K562 (cell line): ENCODE measurements around the gene DND1. TPM values are rescaled to one million over a fixed set of nuclear protein-coding genes. Genes with fewer than 3 reads are reported as not detected.
A peak's percentile ranks its signal among the peaks of the same experiment; 100 is the strongest.

Experiments used
- CCAR2 ChIP-seq: fragments of 200-400 bp; formaldehyde crosslinking; IDR thresholded peaks from 2 replicates; pipeline ENCODE4 v1.6.1; 2017; ENCODE audit warnings: mild to moderate bottlenecking, low read depth, low read length
- DPF2 ChIP-seq: fragments of 450-650 bp; IDR thresholded peaks from 2 replicates; pipeline ENCODE4 v1.6.1; 2016
- E2F6 ChIP-seq, 2 experiments: IDR thresholded peaks; 2 replicates each; pipeline ENCODE4 v1.6.1; 2011; ENCODE audit warnings: borderline replicate concordance in 1 of 2, control low read depth in 1 of 2, low read depth in 1 of 2, low read length in 1 of 2, mild to moderate bottlenecking in 1 of 2, mixed read lengths in 1 of 2, moderate library complexity in 1 of 2; ENCODE audit not compliant: insufficient read depth in 1 of 2, insufficient read length in 1 of 2, poor library complexity in 1 of 2, severe bottlenecking in 1 of 2; ENCODE audit errors: extremely low read depth in 1 of 2
- FOXK2 ChIP-seq, 2 experiments: fragments of 450-650 bp; IDR thresholded peaks in 1 of 2; conservative IDR thresholded peaks in 1 of 2; 2 replicates each; pipeline ENCODE4 v1.6.1; 2016; ENCODE audit warnings: low read depth in 2 of 2, mild to moderate bottlenecking in 1 of 2
- HINFP ChIP-seq: fragments of 450-650 bp; conservative IDR thresholded peaks from 2 replicates; pipeline ENCODE4 v1.6.1; 2016; ENCODE audit warnings: missing genetic modification characterization, low read depth, mild to moderate bottlenecking, control low read depth, missing compliant biosample characterization
- KDM5B ChIP-seq: fragments of 200-600 bp; sonication (generic); IDR thresholded peaks from 2 replicates; pipeline ENCODE4 v1.6.1; 2012; ENCODE audit warnings: low read depth, mild to moderate bottlenecking, moderate library complexity, low read length, control low read depth, inconsistent platforms; ENCODE audit not compliant: insufficient replicate concordance
- KLF1 ChIP-seq: fragments of 450-650 bp; IDR thresholded peaks from 2 replicates; pipeline ENCODE4 v1.6.1; 2016; ENCODE audit warnings: missing genetic modification characterization, missing compliant biosample characterization
- RAD21 ChIP-seq, 2 experiments: fragments of 250-450 bp in 1 of 2; fragments of 450-650 bp in 1 of 2; sonication (Bioruptor Pico) in 1 of 2; formaldehyde crosslinking in 1 of 2; IDR thresholded peaks in 1 of 2; conservative IDR thresholded peaks in 1 of 2; 2 replicates each; pipeline versions ENCODE4 v1.4.0 to v1.8.0; 2020 to 2022; ENCODE audit warnings: mild to moderate bottlenecking in 2 of 2, moderate library complexity in 1 of 2
- RB1 ChIP-seq: fragments of 450-650 bp; IDR thresholded peaks from 2 replicates; pipeline ENCODE4 v1.6.1; 2017; ENCODE audit warnings: low read depth, mild to moderate bottlenecking
- SPI1 ChIP-seq: IDR thresholded peaks from 2 replicates; pipeline ENCODE4 v1.6.1; 2011; ENCODE audit warnings: low read depth, low read length, control low read depth, borderline replicate concordance
- TFAP4 ChIP-seq: sonication (generic); formaldehyde crosslinking; IDR thresholded peaks from 2 replicates; pipeline ENCODE4 v1.8.0; 2022; ENCODE audit warnings: missing genetic modification reagents, mild to moderate bottlenecking, moderate library complexity, borderline replicate concordance
- U2AF1 ChIP-seq: fragments of 200-400 bp; formaldehyde crosslinking; optimal IDR thresholded peaks from 2 replicates; pipeline ENCODE3; 2017; ENCODE audit warnings: mild to moderate bottlenecking, low read depth, low read length, moderate library complexity
- ZNF584 ChIP-seq: fragments of 200-800 bp; sonication (Bioruptor generic); IDR thresholded peaks from 2 replicates; pipeline ENCODE4 v1.6.1; 2016; ENCODE audit warnings: low read depth, mild to moderate bottlenecking, missing genetic modification characterization, missing compliant biosample characterization
- polyA plus RNA-seq, 8 experiments: library from polyadenylated mRNA; depleted of rRNA in 4 of 8; stranded (reverse) in 5 of 8; unstranded in 3 of 8; fragments of >200 nt; fragmentation: Nextera tagmentation in 2 of 8; fragmentation: Illumina TruSeq in 1 of 8; extraction: Ambion mirVana in 2 of 8; extraction: Trizol in 1 of 8; gene quantifications; 2 replicates each; pipeline versions ENCODE4 v1.2.1 to v1.2.3, GENCODE V29; 2011 to 2014; ENCODE audit warnings: inconsistent platforms in 1 of 8, missing spikeins in 1 of 8
- total RNA-seq, 7 experiments: library from RNA; depleted of rRNA in 6 of 7; stranded (reverse); fragments of >200 nt in 6 of 7; fragmentation: Illumina TruSeq in 2 of 7; extraction: Trizol in 2 of 7; gene quantifications; 2 replicates each; pipeline versions ENCODE4 v1.2.1 to v1.2.3, GENCODE V29; 2011 to 2021; ENCODE audit warnings: low replicate concordance in 1 of 7
- TF ChIP-seq, protein P1 (sequence below): fragments of 450-650 bp; formaldehyde crosslinking; IDR thresholded peaks from 2 replicates; pipeline ENCODE4 v1.4.0; 2020; ENCODE audit warnings: mild to moderate bottlenecking, moderate library complexity
- TF ChIP-seq, protein P2 (sequence below), 2 experiments: fragments of 450-650 bp; conservative IDR thresholded peaks; 2 replicates each; pipeline ENCODE4 v1.6.1; 2017; ENCODE audit warnings: mild to moderate bottlenecking in 2 of 2, moderate library complexity in 2 of 2

DND1 gene
- total and polyA plus RNA-seq, 9 of the 15 experiments (the other 6 are each of a cell fraction or from before 2014, with no cell fraction given): 0.37 to 2.0 (median 0.90) TPM; not detected in 3

DNA sequence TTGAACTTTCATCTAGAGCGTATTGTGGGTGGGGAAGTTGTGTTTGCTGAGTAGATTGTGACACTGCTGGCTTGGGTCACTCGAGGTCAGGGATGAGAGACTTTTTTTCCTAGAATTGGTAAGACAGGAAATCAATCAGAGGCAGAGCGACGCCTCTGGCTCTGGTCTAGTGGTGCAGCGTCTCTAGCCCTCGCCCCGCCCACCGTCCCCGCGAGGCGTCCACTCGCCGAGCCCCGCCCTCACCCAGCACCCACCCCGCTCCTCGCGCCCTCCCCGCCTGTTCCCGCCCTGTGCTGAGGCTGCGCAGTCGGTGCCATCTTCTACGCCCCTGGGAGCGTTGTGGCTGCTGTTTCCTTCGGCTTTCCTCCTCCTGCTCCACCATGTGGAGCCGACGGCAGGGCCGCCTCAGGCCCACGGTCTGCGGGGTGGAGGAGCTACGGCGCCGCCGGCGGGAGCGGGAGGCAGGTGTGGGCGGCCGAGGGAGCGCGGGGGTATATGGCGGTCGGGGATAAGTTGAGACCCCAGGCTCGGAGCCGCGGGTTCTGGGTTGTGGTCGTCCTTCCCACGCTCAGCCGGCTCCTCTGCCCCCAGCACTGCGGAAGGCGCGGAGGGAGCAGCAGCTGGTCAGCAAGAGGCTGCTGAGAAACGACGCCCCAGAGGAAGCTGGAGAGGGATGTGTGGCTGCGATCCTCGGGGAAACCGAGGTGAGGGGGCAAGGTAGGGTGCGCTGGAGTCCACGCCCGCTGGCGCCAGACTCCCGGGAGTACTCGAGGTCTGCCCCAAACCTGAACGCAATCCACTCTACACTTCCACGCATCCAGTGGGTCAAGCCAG lies 34.0 kb downstream of the DND1 start, which contains the start of gene TMCO6 (continued):
- TF ChIP-seq RAD21 (CRISPR knock-in tag; conservative IDR thresholded peaks at IDR 0.05 in 1 of 2, IDR thresholded peaks at IDR 0.05 in 1 of 2) (peak; percentile 50), CCAR2 (no peak), E2F6 (IDR thresholded peaks at IDR 0.05; ENCODE audit: borderline replicate concordance in 1 of 2, extremely low read depth in 1 of 2, insufficient read depth in 1 of 2, insufficient read length in 1 of 2, low read depth in 1 of 2, low read length in 1 of 2, poor library complexity in 1 of 2, severe bottlenecking in 1 of 2) (peak; percentile 76 to 90), KDM5B (peak; percentile 91), DPF2 (peak; percentile 58; the same call in 1 of the 2 replicates), RB1 (peak; percentile 51; the same call in 1 of the 2 replicates), KLF1 (tag) (0 out of 2 replicates have a peak, but pooled peaks have one; percentile 42), SPI1 (peak; percentile 79; the same call in 1 of the 2 replicates), ZNF584 (CRISPR knock-in tag) (peak; percentile 66; the same call in 1 of the 2 replicates), FOXK2 (conservative IDR thresholded peaks at IDR 0.05 in 1 of 2, IDR thresholded peaks at IDR 0.05 in 1 of 2; ENCODE audit: low read depth in 2 of 2) (peak; percentile 62 to 71; a peak in 3 of 4 replicates), U2AF1 (no peak), HINFP (no peak), TFAP4 (CRISPR knock-in tag) (peak; percentile 88)
- TF ChIP-seq, protein P1, sequence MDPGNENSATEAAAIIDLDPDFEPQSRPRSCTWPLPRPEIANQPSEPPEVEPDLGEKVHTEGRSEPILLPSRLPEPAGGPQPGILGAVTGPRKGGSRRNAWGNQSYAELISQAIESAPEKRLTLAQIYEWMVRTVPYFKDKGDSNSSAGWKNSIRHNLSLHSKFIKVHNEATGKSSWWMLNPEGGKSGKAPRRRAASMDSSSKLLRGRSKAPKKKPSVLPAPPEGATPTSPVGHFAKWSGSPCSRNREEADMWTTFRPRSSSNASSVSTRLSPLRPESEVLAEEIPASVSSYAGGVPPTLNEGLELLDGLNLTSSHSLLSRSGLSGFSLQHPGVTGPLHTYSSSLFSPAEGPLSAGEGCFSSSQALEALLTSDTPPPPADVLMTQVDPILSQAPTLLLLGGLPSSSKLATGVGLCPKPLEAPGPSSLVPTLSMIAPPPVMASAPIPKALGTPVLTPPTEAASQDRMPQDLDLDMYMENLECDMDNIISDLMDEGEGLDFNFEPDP: no peak
- TF ChIP-seq, protein P2, sequence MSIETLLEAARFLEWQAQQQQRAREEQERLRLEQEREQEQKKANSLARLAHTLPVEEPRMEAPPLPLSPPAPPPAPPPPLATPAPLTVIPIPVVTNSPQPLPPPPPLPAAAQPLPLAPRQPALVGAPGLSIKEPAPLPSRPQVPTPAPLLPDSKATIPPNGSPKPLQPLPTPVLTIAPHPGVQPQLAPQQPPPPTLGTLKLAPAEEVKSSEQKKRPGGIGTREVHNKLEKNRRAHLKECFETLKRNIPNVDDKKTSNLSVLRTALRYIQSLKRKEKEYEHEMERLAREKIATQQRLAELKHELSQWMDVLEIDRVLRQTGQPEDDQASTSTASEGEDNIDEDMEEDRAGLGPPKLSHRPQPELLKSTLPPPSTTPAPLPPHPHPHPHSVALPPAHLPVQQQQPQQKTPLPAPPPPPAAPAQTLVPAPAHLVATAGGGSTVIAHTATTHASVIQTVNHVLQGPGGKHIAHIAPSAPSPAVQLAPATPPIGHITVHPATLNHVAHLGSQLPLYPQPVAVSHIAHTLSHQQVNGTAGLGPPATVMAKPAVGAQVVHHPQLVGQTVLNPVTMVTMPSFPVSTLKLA (conservative IDR thresholded peaks at IDR 0.05): peak; percentile 61 to 85
